Breast epithelium (tissue), 4 donors: ENCODE data around the gene ZNF579. TPM values are rescaled to one million over a fixed set of nuclear protein-coding genes. Genes with fewer than 3 reads are reported as not detected.

Experiments
- DNase-seq, 2 donors: peaks; one replicate each; pipeline ENCODE4 v3.0.0-alpha.2; 2019; ENCODE audit warnings: low spot score in 2 of 2
- H3K27ac ChIP-seq, 2 donors: fragments of 200-600 bp; sonication (generic) in 1 of 2; one replicate each; pipeline ENCODE4 v1.5.1; 2016 to 2019; ENCODE audit warnings: mild to moderate bottlenecking in 1 of 2
- H3K27me3 ChIP-seq, 2 donors: fragments of 200-600 bp; sonication (generic) in 1 of 2; one replicate each; pipeline versions ENCODE4 v1.5.1 to v1.6.0; 2017 to 2019; ENCODE audit warnings: control low read depth in 1 of 2, mild to moderate bottlenecking in 1 of 2
- H3K36me3 ChIP-seq: fragments of 200-600 bp; one replicate; pipeline ENCODE4 v1.5.1; 2019
- H3K4me1 ChIP-seq, 2 donors: fragments of 200-600 bp; sonication (generic); one replicate each; pipeline ENCODE4 v1.5.1; 2016 to 2019; ENCODE audit warnings: control low read depth in 1 of 2
- H3K4me3 ChIP-seq, 3 donors: fragments of 200-600 bp; sonication (generic); 1 replicate in 2 of 3; 2 replicates in 1 of 3; pipeline ENCODE4 v1.5.1; 2016 to 2019; ENCODE audit warnings: mild to moderate bottlenecking in 3 of 3, moderate library complexity in 2 of 3
- H3K9me3 ChIP-seq, 2 donors: fragments of 200-600 bp; sonication (generic) in 1 of 2; one replicate each; pipeline ENCODE4 v1.5.1; 2016 to 2019; ENCODE audit warnings: control low read depth in 1 of 2
- CTCF ChIP-seq, 3 donors: fragments of 450-650 bp; IDR thresholded peaks; one replicate each; pipeline ENCODE4 v1.5.1; 2016 to 2017; ENCODE audit warnings: antibody characterized with exemption in 3 of 3, mild to moderate bottlenecking in 3 of 3, moderate library complexity in 3 of 3
- POLR2A ChIP-seq: fragments of 450-650 bp; IDR thresholded peaks from one replicate; pipeline ENCODE4 v1.6.1; 2016; ENCODE audit warnings: antibody characterized with exemption, mild to moderate bottlenecking, moderate library complexity
- POLR2AphosphoS5 ChIP-seq, 3 donors: sonication (generic); formaldehyde crosslinking; IDR thresholded peaks; one replicate each; pipeline ENCODE4 v1.6.1; 2017; ENCODE audit warnings: antibody characterized with exemption in 3 of 3
- intact Hi-C: fragments of 100-400 bp; cut with DNase I; formaldehyde crosslinking; loops from one replicate; pipeline ENCODE4 v1.15.1; 2023; ENCODE audit warnings: low total_unique reads
- total RNA-seq, 3 donors: library from RNA; depleted of rRNA; stranded (reverse); fragments of >200 nt; gene quantifications; one replicate each; pipeline ENCODE4 v1.1.0, GENCODE V29; 2016

Gene ZNF579
- total RNA-seq, 3 donors from 2014 or later, result 1.6 to 2.3 (median 1.6) TPM

- TF ChIP-seq POLR2AphosphoS5 (IDR thresholded peaks at IDR 0.05) (no peak), POLR2A (no peak), CTCF (IDR thresholded peaks at IDR 0.05) (no peak)
- no peak for DNase-seq
- Histone ChIP-seq H3K4me1 (peaks cover 0 to 6% of the 10 kb centered on the region in 2 donors), H3K36me3 (no peaks in the 10 kb centered on the region), H3K4me3 (no peak overlapping the region), H3K27me3 (no peaks in the 10 kb centered on the region), H3K27ac (no peak overlapping the region), H3K9me3 (no peaks in the 10 kb centered on the region)
- intact Hi-C loops, result no loop called here
These were observed 36.6 kb downstream of the ZNF579 start for GRCh38 chr19:55544014-55544413.

- Histone ChIP-seq H3K4me3 (no peak overlapping the region), H3K27me3 (no peaks in the 10 kb centered on the region), H3K27ac (no peak overlapping the region), H3K36me3 (no peaks in the 10 kb centered on the region), H3K9me3 (no peaks in the 10 kb centered on the region), H3K4me1 (peaks cover 0 to 6% of the 10 kb centered on the region in 2 donors)
- no peak for TF ChIP-seq CTCF (IDR thresholded peaks at IDR 0.05)
- no peak for TF ChIP-seq POLR2A
- TF ChIP-seq POLR2AphosphoS5 (IDR thresholded peaks at IDR 0.05), result no peak
- intact Hi-C loops, result no loop called here
- no peak for DNase-seq
These were observed 37.1 kb downstream of the ZNF579 start for GRCh38 chr19:55543567-55543966.

- TF ChIP-seq POLR2A, result no peak
- no peak for TF ChIP-seq POLR2AphosphoS5 (IDR thresholded peaks at IDR 0.05)
- no peak for TF ChIP-seq CTCF (IDR thresholded peaks at IDR 0.05)
- peaks cover 0 to 6% of the 10 kb centered on the region in 2 donors for H3K4me1 ChIP-seq
- no peak overlapping the region for H3K4me3 ChIP-seq
- intact Hi-C loops, result no loop called here
- H3K27me3 ChIP-seq, result no peaks in the 10 kb centered on the region
- H3K36me3 ChIP-seq, result no peaks in the 10 kb centered on the region
- H3K9me3 ChIP-seq, result no peaks in the 10 kb centered on the region
- no peak for DNase-seq
- no peak overlapping the region for H3K27ac ChIP-seq
These were observed 38.3 kb downstream of the ZNF579 start for GRCh38 chr19:55542292-55542855.

GRCh38 chr19:55541091-55541490, 39.6 kb downstream of the ZNF579 start:
- no peaks in the 10 kb centered on the region for H3K4me1 ChIP-seq
- no peak overlapping the region for H3K27ac ChIP-seq
- H3K36me3 ChIP-seq, result no peaks in the 10 kb centered on the region
- no peak for TF ChIP-seq POLR2A
- no peak for TF ChIP-seq POLR2AphosphoS5 (IDR thresholded peaks at IDR 0.05)
- no peak for TF ChIP-seq CTCF (IDR thresholded peaks at IDR 0.05)
- H3K27me3 ChIP-seq, result no peaks in the 10 kb centered on the region
- intact Hi-C loops, result no loop called here
- H3K4me3 ChIP-seq, result no peak overlapping the region
- H3K9me3 ChIP-seq, result no peaks in the 10 kb centered on the region
- DNase-seq, result no peak

GRCh38 chr19:55540619-55541018, 40.0 kb downstream of the ZNF579 start:
- DNase-seq, result no peak

More at GRCh38 chr19:55540619-55541018, 40.0 kb downstream of the ZNF579 start:
- Histone ChIP-seq H3K36me3 (no peaks in the 10 kb centered on the region), H3K27me3 (no peaks in the 10 kb centered on the region), H3K27ac (no peak overlapping the region), H3K4me3 (no peak overlapping the region), H3K9me3 (no peaks in the 10 kb centered on the region), H3K4me1 (no peaks in the 10 kb centered on the region)
- intact Hi-C loops, result no loop called here
- TF ChIP-seq CTCF (IDR thresholded peaks at IDR 0.05) (no peak), POLR2A (no peak), POLR2AphosphoS5 (IDR thresholded peaks at IDR 0.05) (no peak)
